GM21360 (cell line): Measurements from ENCODE around the gene AUTS2.

ENCODE experiments used
- ATAC-seq: cut with Tn5 transposase; IDR thresholded peaks from one replicate; pipeline ENCODE4 v1.9.1; 2021; ENCODE audit warnings: mild to moderate bottlenecking, moderate library complexity; ENCODE audit not compliant: unreplicated experiment

Gene AUTS2

GRCh38 chr7:69837387-69838068 is 239.3 kb downstream of the AUTS2 start:
- no peak for ATAC-seq

- ATAC-seq, result no peak
These were observed 241.5 kb downstream of the AUTS2 start for GRCh38 chr7:69839782-69840181.

GRCh38 chr7:69840248-69840647 is 242.0 kb downstream of the AUTS2 start:
- no peak for ATAC-seq

GRCh38 chr7:69843653-69844052 is 245.4 kb downstream of the AUTS2 start:
- peak; percentile 63 for ATAC-seq

- ATAC-seq, result no peak
These were observed 246.1 kb downstream of the AUTS2 start for GRCh38 chr7:69844264-69844868.

- ATAC-seq, result no peak
These were observed 247.6 kb downstream of the AUTS2 start for GRCh38 chr7:69845721-69846495.

GRCh38 chr7:69847921-69848612 is 249.8 kb downstream of the AUTS2 start:
- ATAC-seq, result no peak

GRCh38 chr7:69849268-69849667 is 251.0 kb downstream of the AUTS2 start:
- ATAC-seq, result no peak

GRCh38 chr7:69857014-69857413 is 258.7 kb downstream of the AUTS2 start:
- ATAC-seq, result no peak

GRCh38 chr7:69858471-69858870 is 260.2 kb downstream of the AUTS2 start:
- no peak for ATAC-seq

GRCh38 chr7:69859342-69859741 is 261.1 kb downstream of the AUTS2 start:
- no peak for ATAC-seq

GRCh38 chr7:69860486-69860885 is 262.2 kb downstream of the AUTS2 start:
- ATAC-seq, result no peak

- ATAC-seq, result no peak
These were observed 262.8 kb downstream of the AUTS2 start for GRCh38 chr7:69860941-69861622.

- no peak for ATAC-seq
These were observed 264.3 kb downstream of the AUTS2 start for GRCh38 chr7:69862413-69863064.

GRCh38 chr7:69864274-69864673 is 266.0 kb downstream of the AUTS2 start:
- ATAC-seq, result no peak

GRCh38 chr7:69864822-69865221 is 266.5 kb downstream of the AUTS2 start:
- ATAC-seq, result peak; percentile 60

- no peak for ATAC-seq
These were observed 270.6 kb downstream of the AUTS2 start for GRCh38 chr7:69868921-69869320.

GRCh38 chr7:69871213-69871885 is 273.1 kb downstream of the AUTS2 start:
- no peak for ATAC-seq

GRCh38 chr7:69871886-69872569 is 273.8 kb downstream of the AUTS2 start:
- ATAC-seq, result no peak
